Kidney epithelial cell (primary cell): Measurements from ENCODE around the gene PPL. TPM values are rescaled to one million over a fixed set of nuclear protein-coding genes. Genes with fewer than 3 reads are reported as not detected.

Source experiments
- DNase-seq: peaks from one replicate; pipeline ENCODE4 v3.0.0-alpha.2; 2010; ENCODE audit warnings: low read depth
- H3K27me3 ChIP-seq: 2 replicates; pipeline ENCODE4 v1.6.0; 2011; ENCODE audit warnings: low read length; ENCODE audit not compliant: control insufficient read depth, insufficient read depth
- H3K36me3 ChIP-seq: 2 replicates; pipeline ENCODE4 v1.5.1; 2011; ENCODE audit warnings: low read length; ENCODE audit not compliant: control insufficient read depth, insufficient read depth
- H3K4me3 ChIP-seq: 2 replicates; pipeline ENCODE4 v1.5.1; 2011; ENCODE audit warnings: low read depth, mild to moderate bottlenecking, control low read depth, low read length
- CTCF ChIP-seq: IDR thresholded peaks from 2 replicates; pipeline ENCODE4 v1.5.1; 2011; ENCODE audit warnings: mild to moderate bottlenecking, moderate library complexity, low read length, control low read depth, inconsistent platforms; ENCODE audit not compliant: insufficient read depth, poor library complexity, severe bottlenecking
- total RNA-seq: library from RNA; depleted of rRNA; stranded (reverse); fragments of >200 nt; gene quantifications from 2 replicates; pipeline ENCODE4 v1.2.3, GENCODE V29; 2015

The PPL gene
- total RNA-seq, 1 donor from 2014 or later: 26.5 TPM

GRCh38 chr16:4918781-4919251 lies 18.1 kb downstream of the PPL start:
- TF ChIP-seq CTCF: no peak
- H3K27me3 ChIP-seq: no peaks in the 10 kb centered on the region
- no peaks in the 10 kb centered on the region for H3K36me3 ChIP-seq
- no peak overlapping the region for H3K4me3 ChIP-seq
- no peak for DNase-seq

- Histone ChIP-seq H3K36me3 (no peaks in the 10 kb centered on the region), H3K4me3 (no peak overlapping the region), H3K27me3 (no peaks in the 10 kb centered on the region)
- no peak for DNase-seq
- no peak for TF ChIP-seq CTCF
Observed at GRCh38 chr16:4917117-4917516, 19.8 kb downstream of the PPL start.

GRCh38 chr16:4915226-4915761 lies 21.7 kb downstream of the PPL start:
- Histone ChIP-seq H3K4me3 (no peak overlapping the region), H3K27me3 (no peaks in the 10 kb centered on the region), H3K36me3 (no peaks in the 10 kb centered on the region)
- DNase-seq: peak; percentile 88
- TF ChIP-seq CTCF: no peak

- H3K4me3 ChIP-seq: no peak overlapping the region
- no peaks in the 10 kb centered on the region for H3K27me3 ChIP-seq
- no peaks in the 10 kb centered on the region for H3K36me3 ChIP-seq
- DNase-seq: no peak
- no peak for TF ChIP-seq CTCF
Observed at GRCh38 chr16:4914528-4915225, 22.3 kb downstream of the PPL start.

GRCh38 chr16:4913774-4914525 lies 23.0 kb downstream of the PPL start:
- no peak overlapping the region for H3K4me3 ChIP-seq
- TF ChIP-seq CTCF: no peak

More at GRCh38 chr16:4913774-4914525, 23.0 kb downstream of the PPL start:
- no peaks in the 10 kb centered on the region for H3K36me3 ChIP-seq
- no peak for DNase-seq
- H3K27me3 ChIP-seq: no peaks in the 10 kb centered on the region
